ENCODE data around the gene METAP1. TPM values are rescaled to one million over a fixed set of nuclear protein-coding genes. Genes with fewer than 3 reads are reported as not detected.
"Not testable (repeated sequence)": the region's sequence is repeated elsewhere in the genome, so short reads cannot be mapped to it uniquely, and the experiment has no call there.

Gene METAP1
- total RNA-seq, 1 donor: 26.7 TPM

DNA sequence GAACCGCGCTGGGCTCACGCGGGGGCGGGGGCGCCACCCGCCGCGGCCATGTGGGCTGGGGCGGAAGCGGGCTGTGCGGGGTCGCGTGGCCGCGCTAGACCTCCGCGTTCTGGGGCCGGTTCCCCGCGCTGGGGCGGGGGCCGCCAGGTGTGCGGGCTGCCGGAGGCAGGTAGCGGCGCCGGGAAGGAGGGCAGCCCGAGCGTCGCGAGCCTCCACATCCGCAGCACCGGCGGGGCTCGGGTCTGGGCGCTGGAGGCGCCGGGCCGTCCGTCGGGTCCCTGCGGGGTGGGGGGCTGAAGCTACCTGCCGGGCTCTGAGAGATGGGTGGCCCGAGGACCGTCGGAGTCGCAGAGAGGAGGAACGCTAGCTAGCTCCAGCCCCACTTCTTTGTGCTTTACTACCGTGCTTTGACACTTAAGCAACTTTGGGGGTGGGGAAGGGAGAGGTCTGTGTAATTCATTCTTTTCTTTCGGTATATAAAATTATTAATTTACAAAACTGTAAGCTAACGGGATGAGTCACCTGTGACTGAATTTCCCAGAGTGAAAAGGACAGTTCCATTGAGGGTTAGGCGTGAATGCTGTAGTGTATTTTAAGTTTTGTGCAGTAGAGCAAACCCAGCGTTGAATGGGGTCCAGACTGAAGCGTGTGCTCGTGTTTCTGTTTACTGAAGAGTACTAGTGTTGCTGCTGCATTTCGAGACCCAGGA, 689 bp downstream of the METAP1 start:
- peak in 2 of 3 donors; percentile 14 to 26 for DNase-seq (ENCODE audit: low read depth in 2 of 3, low spot score in 2 of 3)

- peak in 1 of 3 donors; percentile 1 for DNase-seq (ENCODE audit: low read depth in 2 of 3, low spot score in 2 of 3)
Measured at GRCh38 chr4:98996765-98997068, 1.2 kb downstream of the METAP1 start.

DNA sequence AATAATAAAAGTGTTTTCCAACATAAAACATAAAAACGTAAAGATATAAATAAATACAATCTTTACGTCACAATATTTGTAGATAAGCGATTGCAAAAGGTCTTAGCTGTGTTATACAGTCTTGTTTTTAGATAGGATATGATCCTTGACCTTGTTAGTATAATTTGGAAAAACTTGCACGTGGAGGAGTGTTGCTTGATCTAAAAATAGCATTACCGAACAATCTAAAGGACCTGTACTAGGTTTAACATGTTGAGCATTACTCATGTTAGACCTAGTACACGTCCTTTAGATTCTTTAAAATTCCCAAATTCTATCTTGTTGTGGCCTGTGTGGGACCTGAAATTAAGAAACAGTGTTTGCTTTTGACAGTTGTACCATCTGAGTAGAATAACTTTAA, 1.6 kb downstream of the METAP1 start:
- DNase-seq (ENCODE audit: low read depth in 2 of 3, low spot score in 2 of 3): no peak

GRCh38 chr4:98998551-98998950, 3.0 kb downstream of the METAP1 start:
- no peak for DNase-seq (ENCODE audit: low read depth in 2 of 3, low spot score in 2 of 3)

- no peak for DNase-seq (ENCODE audit: low read depth in 2 of 3, low spot score in 2 of 3)
Measured at GRCh38 chr4:99002279-99002678, 6.8 kb downstream of the METAP1 start.

DNA sequence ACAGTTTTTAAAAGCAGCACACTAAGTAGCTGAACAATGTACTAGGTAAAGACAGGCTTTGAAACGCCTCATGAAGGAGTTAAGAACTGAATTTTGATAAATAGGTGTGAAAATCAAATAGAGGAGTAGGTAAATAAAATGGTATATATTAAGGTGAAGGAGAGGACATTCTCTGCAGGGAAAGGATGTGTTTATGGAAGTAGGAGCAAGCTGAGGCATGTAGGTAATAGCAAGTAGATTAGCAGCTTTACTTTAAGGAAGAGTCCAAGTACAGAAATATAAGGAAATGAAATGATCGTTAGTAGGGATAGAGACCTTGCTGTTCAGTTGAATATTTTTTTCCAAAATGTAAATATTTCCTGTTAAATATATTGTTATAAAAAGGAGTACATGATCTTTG, 12.5 kb downstream of the METAP1 start:
- no peak for DNase-seq (ENCODE audit: low read depth in 2 of 3, low spot score in 2 of 3)

DNA sequence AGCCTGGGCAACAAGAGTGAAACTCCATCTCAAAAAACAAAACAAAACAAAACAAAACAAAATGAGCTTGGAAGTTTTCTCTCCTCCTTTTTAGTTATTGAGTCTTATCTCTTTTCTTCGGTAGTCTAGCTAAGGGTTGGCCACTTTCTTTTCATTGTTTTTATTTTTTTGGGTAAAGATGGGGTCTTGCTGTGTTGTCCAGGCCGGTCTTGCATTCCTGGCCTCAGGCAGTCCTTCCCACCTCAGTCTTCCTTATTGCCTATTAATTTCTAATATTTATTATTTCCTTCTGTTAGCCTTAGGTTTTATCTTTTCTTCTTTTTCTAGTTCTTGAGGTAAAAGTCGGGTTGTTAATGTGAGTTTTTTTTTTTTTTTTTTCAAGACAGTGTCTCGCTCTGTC, 16.4 kb downstream of the METAP1 start:
- DNase-seq (ENCODE audit: low read depth in 2 of 3, low spot score in 2 of 3): no peak

- DNase-seq (ENCODE audit: low read depth in 2 of 3, low spot score in 2 of 3): no peak
Measured at GRCh38 chr4:99013402-99013843, 17.9 kb downstream of the METAP1 start.

GRCh38 chr4:99013884-99014523, 18.5 kb downstream of the METAP1 start:
- no peak for DNase-seq (ENCODE audit: low read depth in 2 of 3, low spot score in 2 of 3)

- DNase-seq (ENCODE audit: low read depth in 2 of 3, low spot score in 2 of 3): no peak
Measured at GRCh38 chr4:99021386-99021785, 25.9 kb downstream of the METAP1 start.

DNA sequence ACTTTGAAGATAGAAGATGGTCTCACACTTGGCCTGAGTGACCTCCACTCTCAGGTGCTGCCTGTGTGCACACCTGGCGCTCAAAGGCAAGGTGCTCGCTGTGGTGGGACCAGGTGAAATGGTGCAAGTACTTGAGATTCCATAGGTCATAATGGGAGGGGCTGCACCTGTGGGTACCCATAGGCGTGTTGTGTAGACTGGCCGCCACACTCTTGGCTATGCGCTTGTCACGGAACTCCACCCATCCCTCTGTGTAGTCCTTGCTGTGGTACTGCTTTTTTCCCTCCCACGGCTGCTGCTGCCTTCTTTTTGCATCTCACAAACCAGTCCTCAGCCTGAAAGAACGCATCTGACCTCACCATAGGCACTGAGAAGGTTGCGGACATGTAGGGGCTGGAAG, 27.0 kb downstream of the METAP1 start:
- no peak for DNase-seq (ENCODE audit: low read depth in 2 of 3, low spot score in 2 of 3)

DNA sequence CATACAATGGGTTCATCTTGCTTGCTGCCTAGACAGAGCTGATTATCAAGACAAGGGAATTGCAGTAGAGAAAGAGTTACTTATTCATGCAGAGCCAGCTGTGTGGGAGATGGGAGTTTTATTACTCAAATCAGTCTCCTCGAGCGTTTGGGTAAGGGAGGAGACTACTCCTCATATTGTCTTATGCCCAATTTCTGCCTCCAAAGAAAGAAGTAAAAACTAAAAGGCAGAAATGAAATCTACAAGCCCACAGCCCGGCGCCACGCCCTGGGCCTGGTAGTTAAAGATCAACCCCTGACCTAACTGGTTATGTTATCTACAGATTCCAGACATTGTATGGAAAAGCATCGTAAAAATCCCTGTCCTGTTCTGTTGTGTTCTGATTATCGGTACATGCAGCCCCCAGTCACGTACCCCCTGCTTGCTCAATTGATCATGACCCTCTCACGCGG, 28.3 kb downstream of the METAP1 start:
- not testable (repeated sequence) for DNase-seq (ENCODE audit: low read depth in 2 of 3, low spot score in 2 of 3)

- no peak for DNase-seq (ENCODE audit: low read depth in 2 of 3, low spot score in 2 of 3)
Measured at GRCh38 chr4:99024481-99025275, 29.2 kb downstream of the METAP1 start.

- no peak for DNase-seq (ENCODE audit: low read depth in 2 of 3, low spot score in 2 of 3)
Measured at GRCh38 chr4:99025506-99025905, 30.0 kb downstream of the METAP1 start.

GRCh38 chr4:99027304-99027703, 31.8 kb downstream of the METAP1 start:
- DNase-seq (ENCODE audit: low read depth in 2 of 3, low spot score in 2 of 3): no peak

DNA sequence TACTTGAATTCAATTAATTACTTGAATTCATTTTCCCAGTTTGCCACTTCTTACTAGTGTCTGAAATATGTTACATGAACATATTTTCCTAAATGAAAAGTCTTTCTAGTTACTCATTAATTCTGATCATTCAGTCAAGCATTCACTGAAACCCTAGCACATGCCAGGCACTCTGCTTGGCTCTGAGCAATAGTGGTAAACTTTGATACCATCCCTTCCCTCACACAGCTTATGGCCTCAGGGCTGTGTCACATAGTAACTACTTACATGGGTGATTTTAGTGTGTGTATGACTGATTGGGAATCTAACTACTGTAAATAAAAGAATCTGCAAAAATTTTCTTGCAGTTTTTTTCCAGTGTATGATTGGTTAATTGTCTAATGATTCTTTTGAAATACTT, 32.7 kb downstream of the METAP1 start:
- DNase-seq (ENCODE audit: low read depth in 2 of 3, low spot score in 2 of 3): no peak

GRCh38 chr4:99029018-99029735, 33.7 kb downstream of the METAP1 start:
- DNase-seq (ENCODE audit: low read depth in 2 of 3, low spot score in 2 of 3): peak in 1 of 3 donors; percentile 5

DNA sequence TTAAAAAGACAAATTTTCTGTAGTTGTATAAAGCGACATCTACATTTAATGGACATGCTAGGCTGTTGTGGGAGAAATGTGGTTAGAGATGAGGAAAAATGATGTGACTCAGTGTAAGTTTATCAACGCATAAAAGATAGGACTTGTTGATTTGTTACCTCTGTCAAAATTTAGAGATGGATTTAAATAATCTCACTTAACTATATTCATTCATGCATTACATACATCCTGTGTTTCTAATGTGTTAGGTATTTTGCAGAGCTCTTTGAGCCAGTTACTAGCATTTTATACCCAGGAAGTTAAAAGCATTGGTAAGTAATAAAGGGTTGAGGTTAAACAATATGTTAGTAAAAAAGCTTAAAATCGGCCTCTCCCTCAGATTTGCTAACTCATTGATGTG, 34.3 kb downstream of the METAP1 start:
- DNase-seq (ENCODE audit: low read depth in 2 of 3, low spot score in 2 of 3): no peak

- DNase-seq (ENCODE audit: low read depth in 2 of 3, low spot score in 2 of 3): no peak
Measured at GRCh38 chr4:99033956-99034355, 38.4 kb downstream of the METAP1 start.

DNA sequence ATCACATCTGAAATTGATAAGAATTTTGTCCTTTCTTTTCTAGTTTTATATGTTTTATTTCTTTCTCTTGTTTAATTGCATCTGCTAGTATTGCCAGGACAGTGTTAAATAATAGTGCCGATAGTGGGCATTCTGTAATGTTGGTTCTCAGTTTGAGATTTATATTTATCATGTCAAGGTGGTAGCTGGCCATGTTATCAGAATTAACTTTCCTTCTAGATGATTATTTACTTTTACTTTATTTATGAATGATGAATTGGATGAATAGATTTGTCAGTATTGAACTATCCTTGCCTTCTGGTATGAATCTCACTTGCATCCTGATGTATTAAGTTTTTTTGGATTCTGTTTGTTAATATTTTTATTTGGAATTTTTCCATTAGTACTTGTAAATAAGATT, 42.7 kb downstream of the METAP1 start:
- DNase-seq (ENCODE audit: low read depth in 2 of 3, low spot score in 2 of 3): peak in 1 of 3 donors; percentile 13

- DNase-seq (ENCODE audit: low read depth in 2 of 3, low spot score in 2 of 3): peak in 2 of 3 donors; percentile 11 to 56
Measured at GRCh38 chr4:99043346-99043745, 47.8 kb downstream of the METAP1 start.

Measured in hematopoietic multipotent progenitor cell (in vitro differentiated cells).